Breast epithelium (tissue), 3 donors: Measurements from ENCODE around the gene KCTD14.

Experiments used
- POLR2A ChIP-seq: fragments of 450-650 bp; IDR thresholded peaks from one replicate; pipeline ENCODE4 v1.6.1; 2016; ENCODE audit warnings: antibody characterized with exemption, mild to moderate bottlenecking, moderate library complexity
- POLR2AphosphoS5 ChIP-seq, 3 donors: sonication (generic); formaldehyde crosslinking; IDR thresholded peaks; one replicate each; pipeline ENCODE4 v1.6.1; 2017; ENCODE audit warnings: antibody characterized with exemption in 3 of 3
- TF ChIP-seq, protein P1 (sequence below), 3 donors: fragments of 450-650 bp; IDR thresholded peaks; one replicate each; pipeline ENCODE4 v1.5.1; 2016 to 2017; ENCODE audit warnings: antibody characterized with exemption in 3 of 3, mild to moderate bottlenecking in 3 of 3, moderate library complexity in 3 of 3

DNA sequence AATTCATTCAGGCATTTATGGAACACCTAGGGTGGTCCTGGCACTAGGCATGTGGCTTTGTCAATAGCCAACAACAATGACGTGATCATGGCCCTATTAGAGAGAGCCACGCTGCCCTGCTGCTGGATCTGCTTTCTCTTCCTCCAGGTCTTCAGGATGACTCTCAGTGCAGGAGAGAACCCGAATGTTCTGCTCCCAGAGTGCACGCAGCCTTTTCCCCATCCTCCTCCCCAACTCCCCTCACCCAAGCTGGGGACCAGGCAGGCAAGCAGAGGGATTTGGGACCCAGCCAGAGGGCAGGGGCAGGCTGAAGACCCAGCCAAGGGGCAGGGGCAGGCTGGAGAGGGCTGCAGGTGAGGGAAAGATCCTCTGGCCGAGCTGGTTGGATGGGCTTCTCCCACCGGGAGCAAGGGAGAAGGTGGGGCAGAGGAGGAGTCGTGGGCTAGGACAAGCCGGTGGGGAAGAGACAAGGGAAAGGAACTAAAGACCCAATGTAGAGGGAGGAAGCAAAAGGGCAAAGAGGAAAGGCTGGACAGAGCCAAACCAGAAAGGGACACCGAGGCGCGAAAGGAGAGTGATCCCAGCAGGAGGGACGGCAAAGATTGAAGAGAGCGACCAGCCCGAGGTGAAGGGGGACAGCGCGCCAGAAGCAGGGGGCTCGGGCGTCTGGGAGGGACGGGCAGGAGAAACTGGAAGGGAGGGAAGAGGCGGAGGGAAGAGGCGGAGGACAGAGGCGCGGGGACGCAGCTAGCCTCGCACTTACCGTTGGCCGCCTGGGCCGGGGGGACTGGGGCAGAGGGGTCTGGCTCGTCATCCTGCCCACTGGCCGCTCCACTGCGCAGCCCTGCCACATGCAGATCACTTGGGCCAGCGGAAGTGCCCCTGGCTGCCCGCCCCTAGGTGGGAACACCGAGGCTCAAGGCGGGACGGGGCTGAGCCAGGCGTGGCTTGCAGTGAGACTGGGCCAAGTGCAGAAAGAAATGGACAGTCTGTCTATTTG, at the start of gene KCTD14:
- TF ChIP-seq, protein P1, sequence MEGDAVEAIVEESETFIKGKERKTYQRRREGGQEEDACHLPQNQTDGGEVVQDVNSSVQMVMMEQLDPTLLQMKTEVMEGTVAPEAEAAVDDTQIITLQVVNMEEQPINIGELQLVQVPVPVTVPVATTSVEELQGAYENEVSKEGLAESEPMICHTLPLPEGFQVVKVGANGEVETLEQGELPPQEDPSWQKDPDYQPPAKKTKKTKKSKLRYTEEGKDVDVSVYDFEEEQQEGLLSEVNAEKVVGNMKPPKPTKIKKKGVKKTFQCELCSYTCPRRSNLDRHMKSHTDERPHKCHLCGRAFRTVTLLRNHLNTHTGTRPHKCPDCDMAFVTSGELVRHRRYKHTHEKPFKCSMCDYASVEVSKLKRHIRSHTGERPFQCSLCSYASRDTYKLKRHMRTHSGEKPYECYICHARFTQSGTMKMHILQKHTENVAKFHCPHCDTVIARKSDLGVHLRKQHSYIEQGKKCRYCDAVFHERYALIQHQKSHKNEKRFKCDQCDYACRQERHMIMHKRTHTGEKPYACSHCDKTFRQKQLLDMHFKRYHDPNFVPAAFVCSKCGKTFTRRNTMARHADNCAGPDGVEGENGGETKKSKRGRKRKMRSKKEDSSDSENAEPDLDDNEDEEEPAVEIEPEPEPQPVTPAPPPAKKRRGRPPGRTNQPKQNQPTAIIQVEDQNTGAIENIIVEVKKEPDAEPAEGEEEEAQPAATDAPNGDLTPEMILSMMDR (IDR thresholded peaks at IDR 0.05): no peak
- TF ChIP-seq POLR2A: no peak
- TF ChIP-seq POLR2AphosphoS5 (IDR thresholded peaks at IDR 0.05): peak in 1 of 3 donors; percentile 79
